ENCODE measurements around the gene STYXL2.

STYXL2 gene

DNA sequence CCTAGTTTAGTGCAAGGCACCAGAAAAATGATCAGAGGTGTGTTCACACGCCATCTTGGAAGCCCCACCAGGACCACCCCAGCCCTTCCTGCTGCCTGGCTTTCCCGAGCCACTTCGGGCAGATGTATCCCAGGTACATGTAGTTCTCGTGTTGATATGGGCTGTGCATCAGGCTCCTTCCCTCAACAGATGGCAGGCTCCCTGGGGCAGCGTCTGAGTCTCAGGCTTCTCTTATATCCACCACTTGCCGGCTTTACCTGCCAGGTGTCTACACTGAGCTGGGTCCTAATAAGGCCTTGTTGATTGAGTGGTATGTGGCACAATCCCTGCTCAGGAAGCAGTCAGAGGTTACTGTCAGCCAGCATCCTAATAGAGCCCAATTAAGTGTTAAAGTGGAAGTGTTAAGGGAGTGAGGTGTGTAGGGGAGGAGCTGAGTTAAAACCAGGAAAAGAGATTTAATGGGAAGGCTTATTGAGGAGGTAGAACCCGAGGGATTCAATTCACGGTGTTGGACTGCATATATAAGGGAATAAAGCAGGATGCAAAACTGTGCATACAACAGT is 12.2 kb upstream of the STYXL2 start:
- no peak for DNase-seq (ENCODE audit: low read depth)

DNA sequence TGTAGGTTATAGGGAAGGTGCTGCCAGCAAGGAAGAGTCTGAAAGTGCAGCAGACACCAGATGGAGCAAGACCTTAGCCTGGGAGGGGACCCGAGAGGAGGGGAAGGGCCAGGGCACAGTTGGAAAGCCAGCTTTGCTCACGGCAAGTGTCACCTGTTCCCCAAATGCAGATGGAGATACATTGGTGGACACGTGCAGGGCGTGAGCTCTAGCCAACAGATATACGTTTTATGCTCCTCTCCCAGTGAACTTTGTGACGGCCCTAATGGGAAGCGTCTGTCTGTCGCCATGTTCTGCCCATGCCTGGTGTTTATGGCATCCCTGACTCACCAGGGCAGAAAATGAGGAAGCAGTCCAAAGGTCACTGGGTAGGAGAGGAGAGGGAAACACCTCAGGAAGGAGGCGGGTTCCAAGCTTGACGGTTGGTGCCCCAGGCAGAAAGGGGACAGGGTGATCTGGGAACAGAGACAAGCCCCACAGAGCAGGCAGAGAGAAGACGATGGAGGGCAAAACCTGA is 11.3 kb upstream of the STYXL2 start:
- DNase-seq (ENCODE audit: low read depth): no peak

DNA sequence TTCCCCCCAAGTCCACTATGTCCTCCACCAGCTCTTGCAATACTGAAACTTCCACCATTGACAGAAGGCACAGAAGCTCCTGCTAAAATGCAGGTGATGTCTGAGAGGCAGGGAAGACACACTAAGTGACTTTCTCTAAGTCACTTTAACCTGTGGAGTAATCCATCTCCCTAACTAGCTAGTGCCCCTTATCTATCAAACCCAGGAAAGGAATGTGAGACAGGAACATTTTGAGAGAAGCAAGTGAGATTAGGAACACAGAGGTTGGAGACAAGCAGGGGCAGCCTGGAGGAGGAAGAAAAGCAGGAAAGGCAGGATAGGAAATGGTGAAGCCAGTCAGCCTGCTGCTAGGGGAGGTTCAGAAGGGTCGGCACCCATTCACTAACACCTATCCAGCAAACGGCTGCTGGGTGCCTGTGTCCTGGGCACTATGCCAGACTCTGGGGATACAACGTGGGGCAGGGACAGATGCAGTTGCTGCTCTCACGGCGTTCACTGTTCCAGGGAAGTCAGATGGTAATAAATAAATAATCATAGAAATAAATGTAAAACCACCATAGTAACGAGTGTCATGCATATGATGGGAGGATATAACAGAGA is 10.7 kb upstream of the STYXL2 start:
- DNase-seq (ENCODE audit: low read depth): no peak

DNA sequence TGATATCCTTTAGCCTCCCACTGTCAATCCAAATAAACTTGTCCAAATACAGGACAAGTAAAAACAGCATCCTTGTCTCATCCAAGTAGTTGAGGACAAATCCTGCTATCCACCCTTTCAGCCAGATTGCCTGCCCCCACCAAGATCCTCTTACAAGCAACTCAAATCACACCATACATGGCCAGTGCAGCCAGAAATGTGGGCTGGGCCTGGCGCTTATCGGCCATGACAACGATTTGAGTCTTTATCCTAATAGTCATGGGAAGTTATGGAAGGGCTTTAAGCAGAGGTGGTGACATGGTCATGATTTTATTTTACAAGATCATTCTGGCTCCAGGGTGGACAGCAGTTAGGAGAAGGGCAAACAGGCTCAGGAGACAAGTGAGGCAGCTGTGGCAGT is 10.0 kb upstream of the STYXL2 start:
- DNase-seq (ENCODE audit: low read depth): no peak

DNA sequence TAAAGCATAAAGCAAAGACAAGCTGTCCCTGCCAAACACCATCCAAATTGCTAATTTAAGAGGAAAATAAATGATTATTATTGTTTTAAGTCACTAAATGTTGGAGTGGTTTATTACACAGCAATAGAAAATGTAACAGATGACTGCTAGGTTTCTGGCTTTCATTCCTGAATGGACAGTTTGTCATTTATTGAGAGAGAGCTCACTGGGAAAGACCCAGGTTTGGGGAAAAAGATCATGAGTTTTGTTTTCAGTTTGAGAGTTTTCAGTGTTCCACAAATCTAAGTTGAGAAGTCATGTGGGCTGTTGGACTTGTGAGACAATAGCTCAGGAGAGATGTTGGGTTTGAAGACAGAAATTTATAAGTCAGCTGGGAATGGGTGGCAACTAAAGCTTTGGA is 9.1 kb upstream of the STYXL2 start:
- DNase-seq (ENCODE audit: low read depth): no peak

DNA sequence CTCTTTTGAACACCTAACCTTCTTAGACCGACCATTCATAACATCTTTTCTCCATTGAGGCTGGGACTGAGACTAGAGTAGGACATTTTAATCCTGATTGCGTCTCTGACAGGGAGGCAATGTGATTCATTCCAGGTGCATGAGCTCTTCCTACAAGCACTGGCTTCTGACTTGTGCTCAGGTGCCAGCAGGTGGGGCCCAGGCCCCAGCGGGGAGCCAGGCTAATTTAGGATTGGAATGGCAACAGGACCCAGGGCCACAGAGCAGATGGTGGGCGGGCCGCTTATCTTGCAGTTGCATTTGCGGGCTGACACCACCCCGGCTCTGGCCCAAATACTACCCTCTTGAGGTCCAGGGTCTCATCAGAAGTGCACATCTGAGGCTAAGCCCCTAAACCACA is 7.8 kb upstream of the STYXL2 start:
- DNase-seq (ENCODE audit: low read depth): no peak

DNA sequence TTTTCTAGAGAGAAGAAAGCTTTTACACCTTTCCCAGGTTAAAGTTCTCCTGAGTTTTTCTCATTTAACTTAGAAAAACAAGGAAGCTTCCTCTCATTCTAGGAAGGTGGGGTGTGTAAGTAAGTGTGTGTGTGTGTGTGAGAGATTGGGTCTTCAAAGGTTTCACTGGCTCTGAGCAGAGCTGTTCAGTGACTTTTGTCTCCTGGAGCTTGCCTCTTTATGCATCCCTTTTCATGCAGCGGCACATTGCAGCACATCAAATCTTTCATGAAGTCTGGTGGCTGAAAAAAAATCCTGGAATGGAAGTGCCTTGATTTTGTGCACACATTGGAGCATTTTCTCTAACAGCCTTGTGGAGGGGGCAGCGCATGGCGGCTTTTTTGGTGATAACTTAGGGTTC is 7.1 kb upstream of the STYXL2 start:
- no peak for DNase-seq (ENCODE audit: low read depth)

DNA sequence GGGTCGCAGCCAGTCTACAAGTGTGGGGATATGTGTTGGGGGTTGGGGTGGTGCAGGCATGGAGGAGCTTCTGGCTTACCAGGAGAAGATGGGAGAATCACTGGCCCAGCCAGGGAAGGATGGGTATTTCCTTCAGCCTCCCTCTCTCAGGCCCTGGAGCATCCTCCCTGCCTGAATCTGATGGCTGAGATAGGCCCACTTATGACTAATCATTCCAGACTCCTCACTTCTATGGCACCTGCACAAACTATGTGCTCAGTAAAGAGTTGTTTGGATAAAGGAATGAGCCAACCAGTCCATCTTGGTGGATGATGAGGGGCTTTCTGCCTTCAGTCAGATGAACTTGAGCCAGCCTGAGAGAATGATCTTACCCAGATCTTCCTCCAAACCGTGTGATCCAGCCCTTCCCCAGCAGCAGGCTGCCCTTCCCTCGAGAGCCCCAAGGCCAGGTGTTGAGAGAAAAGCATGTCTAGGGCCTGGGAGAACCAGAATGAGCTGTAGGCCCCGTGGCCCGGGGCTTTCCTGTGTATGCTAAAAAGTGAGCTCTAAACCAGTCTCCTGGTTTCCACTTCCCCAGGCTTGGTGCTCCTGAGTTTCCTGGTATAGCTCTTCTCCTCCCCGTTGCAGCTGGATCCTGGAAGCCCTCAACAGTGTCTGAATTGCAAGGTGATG is 5.0 kb upstream of the STYXL2 start:
- DNase-seq (ENCODE audit: low read depth): no peak

DNA sequence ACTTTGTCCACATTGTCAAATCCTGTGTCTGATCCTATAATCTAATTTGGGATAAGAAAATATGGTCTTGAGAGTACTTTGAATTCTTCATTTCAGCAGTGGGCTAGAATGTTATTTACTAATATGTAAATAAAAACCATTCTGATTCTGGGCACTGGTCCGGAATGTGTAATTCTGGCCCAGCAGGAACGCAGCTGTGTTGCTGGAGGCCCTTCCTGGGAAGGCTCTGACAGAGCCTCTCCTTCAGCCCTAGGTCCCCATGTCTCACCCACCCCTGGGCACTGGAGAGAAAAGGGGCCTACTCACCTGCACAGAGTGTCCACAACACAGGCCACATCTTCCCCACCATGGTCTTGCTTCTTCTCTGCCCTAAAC is 3.9 kb upstream of the STYXL2 start:
- DNase-seq (ENCODE audit: low read depth): no peak

DNA sequence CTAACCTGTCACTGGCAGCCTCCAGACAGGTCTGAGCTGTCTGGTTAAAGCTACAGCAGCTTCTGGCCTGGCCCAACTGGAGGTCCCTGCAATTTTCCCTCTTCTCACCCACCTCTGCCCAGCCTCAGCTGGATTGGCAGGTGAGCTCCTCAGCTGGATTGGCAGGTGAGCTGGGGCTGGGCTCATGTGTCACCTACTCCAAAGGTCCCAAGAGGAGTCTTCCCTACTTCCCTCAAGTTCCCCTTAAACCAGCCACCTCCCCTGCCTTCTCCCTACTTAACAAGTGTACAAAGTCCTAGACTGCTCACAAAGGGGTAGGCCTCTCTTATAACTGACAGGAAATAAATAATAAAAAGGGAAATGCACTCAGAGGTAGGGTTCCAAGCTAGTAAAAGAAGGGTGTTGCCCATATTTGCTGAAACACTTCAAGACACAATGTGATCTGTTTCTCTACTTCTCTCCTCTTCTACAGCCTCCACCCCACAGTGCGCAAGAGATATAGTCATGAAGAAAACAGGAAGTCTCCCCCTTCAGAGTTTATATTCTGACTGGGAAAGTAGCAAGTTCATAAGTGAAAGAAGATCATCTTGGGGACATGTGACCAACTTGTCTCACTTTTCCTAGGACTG is 3.4 kb upstream of the STYXL2 start, which contains the start of gene GPA33:
GPA33 (minus strand) TSS at position 64 of the 629 bp plus-strand sequence. CDS start 90 bp downstream, outside the sequence.
- no peak for DNase-seq (ENCODE audit: low read depth)

DNA sequence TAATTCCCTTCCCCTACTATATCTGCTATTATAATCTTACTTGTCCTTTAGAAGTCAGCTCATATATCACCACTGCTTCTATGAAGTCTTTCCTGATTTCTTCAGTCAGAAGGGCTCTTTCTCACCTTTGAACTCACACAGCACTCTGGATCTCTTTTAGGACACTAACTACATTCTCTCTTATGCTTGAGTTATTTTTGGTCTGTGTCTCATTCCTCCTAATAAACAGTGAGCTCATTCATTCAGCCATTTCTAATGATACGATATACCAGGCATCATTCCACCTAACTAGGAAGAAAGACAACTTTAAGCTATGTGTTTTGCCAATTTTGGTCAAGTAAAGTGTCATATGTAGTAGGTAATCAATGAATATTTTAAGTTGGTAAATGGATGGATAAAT is 1.2 kb upstream of the STYXL2 start:
- no peak for DNase-seq (ENCODE audit: low read depth)

DNA sequence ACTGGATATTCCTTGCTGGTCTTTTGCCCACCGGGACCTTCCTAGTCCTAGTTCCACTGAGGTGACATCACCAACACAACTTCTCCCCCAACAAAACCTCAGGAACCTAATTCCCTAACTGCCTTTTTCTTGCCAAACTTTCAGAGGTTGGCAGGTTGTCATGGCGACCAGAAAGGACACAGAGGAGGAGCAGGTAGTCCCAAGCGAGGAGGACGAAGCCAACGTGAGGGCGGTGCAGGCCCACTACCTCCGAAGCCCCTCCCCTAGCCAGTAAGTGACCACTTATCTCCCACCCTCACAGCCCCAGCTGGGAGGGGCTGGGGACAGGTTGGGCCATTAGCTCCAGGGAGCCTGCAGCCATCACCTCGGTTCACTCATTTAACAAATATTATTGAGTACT is 815 bp downstream of the STYXL2 start:
- no peak for DNase-seq (ENCODE audit: low read depth)

DNA sequence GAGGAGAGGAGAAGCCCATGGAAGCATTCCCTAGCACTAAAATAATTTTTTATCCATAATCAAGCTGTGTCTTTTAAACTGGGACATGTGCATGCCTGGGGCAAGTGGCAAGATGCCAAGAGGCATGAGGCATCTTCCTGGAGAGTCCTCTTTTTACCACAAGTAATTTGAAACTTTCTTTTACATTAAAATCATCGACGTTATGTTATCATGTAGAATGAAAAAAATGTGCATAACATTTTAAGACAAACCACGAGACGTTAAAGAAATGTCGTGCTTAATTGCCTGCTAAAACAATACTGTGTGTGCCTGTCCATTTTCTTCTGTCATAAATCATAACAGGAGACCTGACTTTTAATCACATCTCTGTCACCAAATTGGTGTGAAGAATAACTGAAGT is 1.5 kb downstream of the STYXL2 start:
- peak; percentile 81 for DNase-seq (ENCODE audit: low read depth)

DNA sequence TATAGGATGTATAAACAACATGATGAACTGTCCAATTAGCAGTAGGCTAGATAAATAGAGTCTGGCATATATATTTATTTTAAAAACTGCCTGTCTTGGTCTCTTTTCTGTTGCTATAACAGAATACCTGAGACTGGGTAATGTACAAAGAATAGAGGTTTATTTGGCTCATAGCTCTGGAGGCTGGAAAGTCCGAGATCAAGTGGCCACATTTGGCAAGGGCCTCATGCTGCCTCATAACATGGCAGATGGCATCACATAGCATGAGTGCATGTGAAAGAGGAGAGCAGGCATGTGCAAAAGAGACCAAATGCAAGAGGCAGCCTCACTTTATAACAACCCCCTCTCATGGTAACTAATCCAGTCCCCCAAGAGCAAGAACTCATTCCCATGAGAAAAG is 6.0 kb downstream of the STYXL2 start:
- no peak for DNase-seq (ENCODE audit: low read depth)

DNA sequence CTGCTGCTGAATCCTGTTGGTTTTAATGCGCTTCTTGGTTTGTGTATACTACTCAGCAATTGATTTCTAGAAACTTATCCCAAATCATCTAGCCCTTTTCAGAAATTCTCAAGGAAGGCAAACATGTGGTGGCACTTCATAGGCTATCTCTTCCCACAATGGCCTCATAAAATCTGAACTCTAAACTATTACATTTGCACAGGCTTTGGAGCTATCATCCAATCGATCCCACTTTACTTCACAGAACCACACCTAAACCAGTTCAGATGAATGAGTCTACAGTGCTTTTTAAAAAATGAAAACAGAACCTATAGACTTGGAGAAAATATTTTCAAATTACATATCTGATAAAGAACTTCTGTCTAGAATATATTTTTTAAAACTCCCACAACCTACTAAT is 6.9 kb downstream of the STYXL2 start:
- DNase-seq (ENCODE audit: low read depth): no peak

DNA sequence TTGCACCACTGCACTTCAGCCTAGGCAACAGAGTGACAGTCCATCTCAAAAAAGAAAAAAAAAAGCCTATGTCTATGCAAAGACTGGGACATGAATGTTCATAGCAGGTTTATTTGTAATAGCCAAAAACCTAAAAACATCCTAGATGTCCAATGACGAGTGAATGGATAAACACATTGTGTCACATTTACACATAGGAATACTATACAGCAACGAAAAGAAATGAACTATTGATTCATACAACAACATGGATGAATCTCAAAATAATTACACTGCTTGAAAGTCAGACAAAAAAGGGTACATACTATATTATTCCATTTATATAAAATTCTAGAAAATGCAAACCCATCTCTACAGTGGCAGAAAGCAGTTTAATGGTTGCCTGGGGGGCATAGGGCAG is 7.9 kb downstream of the STYXL2 start:
- DNase-seq (ENCODE audit: low read depth): no peak

DNA sequence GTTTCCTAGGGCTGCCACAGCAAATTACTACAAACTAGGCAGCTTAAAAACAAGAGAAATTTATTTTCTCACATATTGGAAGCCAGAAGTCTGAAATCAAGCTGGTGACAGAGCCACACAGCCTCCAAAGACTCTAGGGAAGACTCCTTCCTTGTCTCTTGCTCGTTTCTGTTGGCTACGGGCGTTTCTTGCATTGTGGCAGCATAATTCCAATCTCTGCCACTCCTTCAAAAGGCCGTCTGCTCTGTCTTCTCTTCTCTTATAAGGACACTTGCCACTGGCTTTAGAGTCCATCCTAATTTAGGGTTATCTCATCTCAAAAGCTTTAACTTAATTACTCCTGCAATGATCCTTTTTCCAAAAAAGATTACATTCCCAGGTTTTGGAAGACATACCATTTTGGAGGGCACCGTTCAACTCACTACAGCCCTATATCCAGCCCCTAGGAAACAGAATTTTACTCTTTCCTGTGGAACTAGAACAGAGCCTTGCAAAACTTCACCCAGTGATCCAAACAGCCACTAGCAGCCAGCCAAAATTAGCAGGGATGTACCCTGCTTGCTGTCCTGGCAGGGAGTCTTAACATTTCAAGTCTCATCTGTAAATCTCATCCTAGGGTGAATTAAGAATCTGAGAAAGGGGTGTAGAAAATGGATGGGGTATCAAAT is 9.2 kb downstream of the STYXL2 start:
- no peak for DNase-seq (ENCODE audit: low read depth)

DNA sequence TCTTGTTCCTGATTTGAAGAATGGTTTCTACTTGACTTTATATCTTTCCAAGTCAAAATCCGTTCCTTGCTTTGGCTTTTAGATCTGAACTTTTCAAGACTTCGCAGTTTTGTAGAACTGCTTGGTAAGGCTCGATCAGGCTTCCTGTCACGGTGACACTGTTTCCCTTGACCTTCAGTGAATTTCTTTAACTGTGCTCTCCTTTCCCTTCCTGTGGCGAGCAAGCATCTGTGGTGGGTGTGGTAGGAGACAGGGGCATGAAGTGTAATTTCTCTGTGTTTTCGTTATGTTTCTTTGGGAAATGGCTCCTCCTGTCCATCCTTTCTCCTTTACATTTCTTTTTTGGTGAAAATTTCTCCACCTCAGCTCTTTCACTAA is 10.4 kb downstream of the STYXL2 start:
- no peak for DNase-seq (ENCODE audit: low read depth)

DNA sequence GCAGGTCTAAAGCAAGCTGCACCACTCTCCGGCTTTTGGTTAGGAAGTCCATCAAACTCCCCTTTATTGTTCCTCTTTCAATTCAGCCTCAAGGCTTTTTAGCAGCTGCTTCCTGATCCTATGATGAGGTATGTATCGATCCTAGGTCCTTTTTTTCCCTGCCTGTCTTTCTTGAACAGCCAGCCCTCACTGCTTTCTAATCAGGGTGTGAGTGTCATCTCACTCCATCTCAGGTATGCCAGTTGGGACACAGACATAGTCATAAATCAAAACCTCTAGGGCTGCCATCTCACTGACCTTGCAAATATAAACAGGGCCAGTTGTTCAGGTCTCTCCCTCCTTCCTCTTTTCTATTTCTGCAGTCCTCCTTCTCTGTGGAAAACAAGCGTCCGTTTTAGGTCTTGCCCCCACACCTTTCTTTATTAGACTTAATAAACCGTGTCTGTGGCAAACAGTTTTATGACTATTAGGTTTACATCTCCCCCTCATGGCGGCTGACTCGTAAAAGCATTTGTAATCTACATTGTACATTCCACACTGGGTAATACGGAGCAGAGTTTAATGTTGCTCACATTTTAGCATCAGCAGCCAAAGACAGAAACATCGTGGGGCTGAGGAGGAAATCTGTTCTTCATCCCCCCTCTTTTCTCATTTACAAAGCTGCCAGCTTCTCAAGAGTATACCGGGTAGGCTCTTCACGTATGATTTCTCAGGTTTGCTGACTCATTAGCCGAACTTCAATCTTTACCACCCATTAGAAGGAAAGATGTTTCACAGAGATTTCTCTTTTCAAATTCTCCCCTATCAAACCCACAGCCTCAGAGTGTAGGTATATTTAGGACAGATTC is 11.6 kb downstream of the STYXL2 start:
- no peak for DNase-seq (ENCODE audit: low read depth)

DNA sequence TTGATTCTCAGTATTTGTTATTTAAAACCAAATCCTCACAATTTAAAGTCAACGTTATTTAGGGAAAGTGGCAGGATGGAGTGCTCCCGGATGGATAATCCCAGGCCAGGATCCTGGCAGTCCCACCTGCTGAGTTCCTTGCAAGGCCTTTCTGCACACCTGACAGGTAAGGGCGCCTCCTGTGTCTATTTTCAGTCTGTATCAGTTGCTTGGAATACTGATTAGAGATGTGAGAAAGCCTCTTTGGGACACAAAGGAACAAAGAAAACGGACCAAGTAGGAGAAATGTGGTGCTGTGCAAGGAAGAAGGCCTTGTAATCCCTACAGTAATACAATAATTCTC is 12.2 kb downstream of the STYXL2 start:
- no peak for DNase-seq (ENCODE audit: low read depth)

DNA sequence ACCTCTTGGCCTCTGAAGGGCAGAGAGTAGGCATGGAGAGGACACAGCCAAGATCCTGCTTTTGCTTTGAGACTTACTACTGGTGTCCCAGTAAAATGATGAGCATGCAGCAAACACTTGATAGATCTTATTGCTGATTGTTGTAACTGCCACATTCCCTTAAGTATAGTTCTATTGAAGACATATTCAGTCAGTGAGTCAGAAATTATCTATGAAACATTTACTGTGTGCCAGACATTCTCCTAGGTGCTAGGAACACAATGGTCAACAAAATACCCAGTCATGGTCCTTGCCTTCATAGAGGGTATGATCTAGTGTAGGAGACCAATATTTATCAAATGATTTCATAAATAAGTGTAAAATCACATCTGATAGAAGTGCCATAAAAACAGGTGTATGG is 13.6 kb downstream of the STYXL2 start:
- DNase-seq (ENCODE audit: low read depth): no peak

DNA sequence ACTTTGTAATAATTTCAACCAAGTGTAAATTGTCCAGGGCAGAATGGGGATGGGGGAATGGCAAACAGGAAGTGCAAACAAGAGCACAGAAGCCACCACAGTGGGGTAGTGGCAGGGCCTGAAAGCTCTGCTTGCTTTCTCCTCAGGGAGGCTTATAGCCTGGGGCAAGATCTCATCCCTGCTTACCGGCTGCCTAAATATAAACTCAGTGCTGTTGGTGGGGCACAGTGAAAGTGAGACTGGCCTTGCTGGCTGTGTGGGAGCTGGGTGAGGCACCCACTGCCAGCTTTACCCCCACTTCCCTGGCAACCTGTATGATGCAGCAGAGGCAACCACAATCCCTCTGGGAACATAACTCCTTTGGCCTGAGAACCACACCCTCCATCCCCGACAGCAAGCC is 15.2 kb downstream of the STYXL2 start:
- DNase-seq (ENCODE audit: low read depth): no peak

Measured in fibroblast of gingiva (primary cell).